GM18505 (cell line): Measurements from ENCODE around the gene UBE2N.

ENCODE experiments used
- ATAC-seq: cut with Tn5 transposase; IDR thresholded peaks from one replicate; pipeline ENCODE4 v1.9.1; 2021; ENCODE audit not compliant: unreplicated experiment
- POLR2A ChIP-seq: IDR thresholded peaks from 4 replicates; pipeline ENCODE4 v1.6.1; 2011; ENCODE audit warnings: borderline replicate concordance; ENCODE audit not compliant: insufficient read depth, insufficient read length; ENCODE audit errors: extremely low read depth

Gene UBE2N

DNA sequence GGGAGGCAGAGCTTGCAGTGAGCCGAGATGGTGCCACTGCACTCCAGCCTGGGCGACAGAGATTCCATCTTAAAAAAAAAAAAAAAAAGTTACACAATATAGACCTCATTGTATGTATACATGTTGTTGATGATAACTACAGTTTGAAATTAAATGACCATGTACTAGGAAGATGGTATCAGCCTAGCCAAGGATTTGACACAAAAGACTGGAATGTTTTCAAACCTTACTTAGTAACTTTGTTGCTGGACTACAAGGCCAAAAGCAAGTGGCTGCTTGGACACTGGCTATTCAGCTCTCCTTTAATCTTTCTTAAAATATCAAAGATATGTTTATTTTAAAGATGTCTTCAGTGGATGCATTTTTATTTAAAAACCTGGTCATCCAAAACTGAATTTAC lies 82.9 kb downstream of the UBE2N start:
- no peak for TF ChIP-seq POLR2A
- no peak for ATAC-seq

DNA sequence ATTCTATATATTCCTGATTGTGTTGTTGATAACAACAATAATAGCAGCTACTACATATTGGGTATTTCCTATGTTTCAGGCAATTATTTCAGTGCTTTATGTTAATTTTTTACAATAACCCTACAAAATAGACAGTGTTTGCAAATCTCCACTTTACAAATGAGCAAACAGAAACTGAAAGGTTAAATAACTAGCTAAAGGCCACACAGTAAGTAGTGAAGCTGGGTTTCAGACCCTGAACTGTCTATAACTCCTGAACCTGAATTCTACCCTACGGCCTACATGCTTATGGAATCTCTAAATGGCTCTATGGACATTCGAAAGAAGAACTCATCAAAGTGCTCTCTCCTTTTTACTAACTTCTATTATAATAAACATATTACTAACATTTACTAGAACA lies 83.7 kb downstream of the UBE2N start:
- TF ChIP-seq POLR2A, result no peak
- no peak for ATAC-seq

DNA sequence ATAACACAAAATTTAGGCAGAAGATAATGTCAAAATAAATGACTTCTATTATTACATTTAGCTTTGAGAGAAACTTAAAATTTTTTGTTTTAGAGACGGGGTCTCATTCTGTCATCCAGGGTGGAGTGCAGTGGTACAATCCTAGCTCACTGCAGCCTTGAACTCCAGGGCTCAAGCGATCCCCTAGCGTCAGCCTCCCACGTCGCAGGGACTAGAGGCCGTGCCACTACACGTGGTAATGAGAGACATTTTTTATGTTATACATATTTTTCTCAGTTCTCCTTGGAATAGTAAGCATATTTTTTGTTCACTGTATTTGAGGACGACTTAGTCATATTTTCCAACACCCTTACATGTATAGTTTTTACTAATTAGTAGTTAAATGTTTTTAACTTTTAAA lies 85.5 kb downstream of the UBE2N start:
- no peak for TF ChIP-seq POLR2A
- ATAC-seq, result no peak
